Sigmoid colon (tissue), 7 donors: ENCODE results near the gene PDLIM5. TPM values are rescaled to one million over a fixed set of nuclear protein-coding genes. Genes with fewer than 3 reads are reported as not detected.

ENCODE experiments used
- DNase-seq: peaks from one replicate; pipeline ENCODE4 v3.0.0-alpha.2; 2019
- H3K27ac ChIP-seq, 4 donors: fragments of 200-600 bp; sonication (generic); one replicate each; pipeline ENCODE4 v1.5.1; 2016 to 2019; ENCODE audit warnings: mild to moderate bottlenecking in 1 of 4
- H3K27me3 ChIP-seq, 3 donors: fragments of 200-600 bp; sonication (generic); one replicate each; pipeline ENCODE4 v1.5.1; 2019; ENCODE audit warnings: mild to moderate bottlenecking in 1 of 3
- H3K36me3 ChIP-seq, 4 donors: fragments of 200-600 bp; sonication (generic); one replicate each; pipeline ENCODE4 v1.5.1; 2016 to 2019
- H3K4me1 ChIP-seq, 4 donors: fragments of 200-600 bp; sonication (generic); one replicate each; pipeline ENCODE4 v1.5.1; 2017 to 2019
- H3K4me3 ChIP-seq, 4 donors: fragments of 200-600 bp; sonication (generic); one replicate each; pipeline ENCODE4 v1.5.1; 2017 to 2019; ENCODE audit warnings: mild to moderate bottlenecking in 2 of 4, moderate library complexity in 1 of 4
- H3K9me3 ChIP-seq, 4 donors: fragments of 200-600 bp in 3 of 4; sonication (generic) in 3 of 4; one replicate each; pipeline versions ENCODE4 v1.5.1 to v1.6.1; 2013 to 2019
- CTCF ChIP-seq, 4 experiments: fragments of 450-650 bp in 3 of 4; fragments of 200-600 bp in 1 of 4; IDR thresholded peaks; one replicate each; pipeline ENCODE4 v1.5.1; 2016 to 2019; ENCODE audit warnings: antibody characterized with exemption in 4 of 4, mild to moderate bottlenecking in 3 of 4, moderate library complexity in 2 of 4
- EP300 ChIP-seq, 4 donors: sonication (generic); formaldehyde crosslinking; IDR thresholded peaks; one replicate each; pipeline ENCODE4 v1.6.1; 2017; ENCODE audit warnings: antibody characterized with exemption in 4 of 4
- POLR2A ChIP-seq, 2 donors: fragments of 450-650 bp; IDR thresholded peaks; one replicate each; pipeline ENCODE4 v1.6.1; 2016; ENCODE audit warnings: antibody characterized with exemption in 2 of 2, mild to moderate bottlenecking in 2 of 2, moderate library complexity in 2 of 2
- POLR2AphosphoS5 ChIP-seq, 4 donors: sonication (generic); formaldehyde crosslinking; IDR thresholded peaks; one replicate each; pipeline ENCODE4 v1.6.1; 2017; ENCODE audit warnings: antibody characterized with exemption in 4 of 4
- WGBS, 2 donors: extraction: QIAGEN DNeasy Blood & Tissue Kit; methylation state at CpG; one replicate each; pipeline ENCODE4 v1.1.7; 2013; 5-methylcytosine and 5-hydroxymethylcytosine counted together
- intact Hi-C: fragments of 100-400 bp; cut with DNase I; formaldehyde crosslinking; loops from one replicate; pipeline ENCODE4 v1.15.1; 2023
- polyA plus RNA-seq, 3 donors: library from polyadenylated mRNA; stranded (reverse); fragments of 200-250 nt; gene quantifications; one replicate each; pipeline ENCODE4 v1.2.3, GENCODE V29; 2013
- total RNA-seq, 4 donors: library from RNA; depleted of rRNA; stranded (reverse); fragments of >200 nt; gene quantifications; one replicate each; pipeline ENCODE4 v1.1.0, GENCODE V29; 2016
- donor health status: healthy with polysubstance abuse.
- donor health status: Bipolar disorder and iron deficiency.
- donor health status: healthy.

The PDLIM5 gene
- total and polyA plus RNA-seq, 7 donors, result 31.2 to 221 (median 167) TPM

- Histone ChIP-seq H3K27ac (no peak overlapping the region), H3K4me3 (no peak overlapping the region), H3K4me1 (peaks cover 0 to 18% (median 14%) of the 10 kb centered on the region in 4 donors), H3K9me3 (no peaks in the 10 kb centered on the region), H3K27me3 (no peaks in the 10 kb centered on the region), H3K36me3 (peaks cover 0 to 21% (median 0%) of the 10 kb centered on the region in 4 donors)
- no peak for DNase-seq
- WGBS, 2 donors, result 89 to 95% methylated on average over 2 of the region's 2 CpGs
- TF ChIP-seq CTCF (IDR thresholded peaks at IDR 0.05), result no peak
- no peak for TF ChIP-seq POLR2A (IDR thresholded peaks at IDR 0.05)
- no peak for TF ChIP-seq POLR2AphosphoS5 (IDR thresholded peaks at IDR 0.05)
- TF ChIP-seq EP300 (IDR thresholded peaks at IDR 0.05), result no peak
- intact Hi-C loops, result no loop called here
Observed at GRCh38 chr4:94635177-94635576, 183.4 kb downstream of the PDLIM5 start.

- no peaks in the 10 kb centered on the region for H3K9me3 ChIP-seq
- intact Hi-C loops, result no loop called here
- 84 to 91% methylated on average over 2 of the region's 2 CpGs for WGBS, 2 donors
Observed at GRCh38 chr4:94636004-94636403, 184.3 kb downstream of the PDLIM5 start.

GRCh38 chr4:94639298-94639697 is 187.6 kb downstream of the PDLIM5 start:
- no peaks in the 10 kb centered on the region for H3K9me3 ChIP-seq
- 93% methylated on average over 2 of the region's 2 CpGs for WGBS, 2 donors
- H3K4me3 ChIP-seq, result no peak overlapping the region
- TF ChIP-seq POLR2AphosphoS5 (IDR thresholded peaks at IDR 0.05) (no peak), EP300 (IDR thresholded peaks at IDR 0.05) (no peak), CTCF (IDR thresholded peaks at IDR 0.05) (no peak), POLR2A (IDR thresholded peaks at IDR 0.05) (no peak)
- no peaks in the 10 kb centered on the region for H3K4me1 ChIP-seq
- DNase-seq, result no peak
- intact Hi-C loops, result no loop called here
- H3K27ac ChIP-seq, result no peak overlapping the region
- H3K27me3 ChIP-seq, result no peaks in the 10 kb centered on the region
- peaks cover 0 to 37% (median 0%) of the 10 kb centered on the region in 4 donors for H3K36me3 ChIP-seq

More at GRCh38 chr4:94636004-94636403, 184.3 kb downstream of the PDLIM5 start:
- Histone ChIP-seq H3K27ac (no peak overlapping the region), H3K36me3 (peaks cover 0 to 29% (median 0%) of the 10 kb centered on the region in 4 donors), H3K27me3 (no peaks in the 10 kb centered on the region), H3K4me1 (peaks cover 0 to 12% (median 9%) of the 10 kb centered on the region in 4 donors), H3K4me3 (no peak overlapping the region)
- no peak for DNase-seq
- TF ChIP-seq EP300 (IDR thresholded peaks at IDR 0.05) (no peak), POLR2AphosphoS5 (IDR thresholded peaks at IDR 0.05) (no peak), CTCF (IDR thresholded peaks at IDR 0.05) (no peak), POLR2A (IDR thresholded peaks at IDR 0.05) (no peak)

GRCh38 chr4:94640151-94640550 is 188.4 kb downstream of the PDLIM5 start:
- 96 to 98% methylated on average over 4 of the region's 4 CpGs for WGBS, 2 donors
- no peaks in the 10 kb centered on the region for H3K27me3 ChIP-seq
- DNase-seq, result no peak
- H3K36me3 ChIP-seq, result peaks cover 0 to 46% (median 0%) of the 10 kb centered on the region in 4 donors
- intact Hi-C loops, result no loop called here
- H3K4me1 ChIP-seq, result no peaks in the 10 kb centered on the region
- no peaks in the 10 kb centered on the region for H3K9me3 ChIP-seq
- no peak overlapping the region for H3K27ac ChIP-seq
- TF ChIP-seq EP300 (IDR thresholded peaks at IDR 0.05), result no peak
- TF ChIP-seq POLR2A (IDR thresholded peaks at IDR 0.05), result no peak
- no peak for TF ChIP-seq POLR2AphosphoS5 (IDR thresholded peaks at IDR 0.05)
- H3K4me3 ChIP-seq, result no peak overlapping the region

GRCh38 chr4:94641702-94642560 is 190.2 kb downstream of the PDLIM5 start:
- H3K27me3 ChIP-seq, result no peaks in the 10 kb centered on the region
- intact Hi-C loops, result no loop called here
- H3K9me3 ChIP-seq, result no peaks in the 10 kb centered on the region
- no peaks in the 10 kb centered on the region for H3K4me1 ChIP-seq
- H3K36me3 ChIP-seq, result peaks cover 0 to 64% (median 1%) of the 10 kb centered on the region in 4 donors
- TF ChIP-seq POLR2AphosphoS5 (IDR thresholded peaks at IDR 0.05) (no peak), EP300 (IDR thresholded peaks at IDR 0.05) (no peak), CTCF (IDR thresholded peaks at IDR 0.05) (no peak), POLR2A (IDR thresholded peaks at IDR 0.05) (no peak)
- DNase-seq, result no peak
- H3K4me3 ChIP-seq, result no peak overlapping the region
- no peak overlapping the region for H3K27ac ChIP-seq
- 88 to 91% methylated on average over 3 of the region's 3 CpGs for WGBS, 2 donors
